ENCODE data around the gene LZTFL1.

LZTFL1 gene

GRCh38 chr3:45841420-45841756, 531 bp downstream of the LZTFL1 start:
- Histone ChIP-seq H3K27me3 (ENCODE audit: control insufficient read depth in 1 of 2, insufficient read depth in 2 of 2, low read length in 2 of 2) (no peaks in the 10 kb centered on the region), H3K9ac (ENCODE audit: low read length in 2 of 2) (peak overlapping the region; percentile 71 to 79), H3K4me1 (ENCODE audit: control insufficient read depth, insufficient read depth, low read length) (peaks cover 6% of the 10 kb centered on the region), H3K36me3 (ENCODE audit: control insufficient read depth in 2 of 2, insufficient read depth in 2 of 2, low read length in 2 of 2) (peaks cover 2 to 5% of the 10 kb centered on the region in 2 donors), H3K9me3 (ENCODE audit: control insufficient read depth in 2 of 2, low read length in 2 of 2) (no peaks in the 10 kb centered on the region), H3K27ac (ENCODE audit: low read length) (peak overlapping the region; percentile 41), H3K4me3 (ENCODE audit: low read length in 2 of 2) (peak overlapping the region; percentile 78 to 91)

- H3K27ac ChIP-seq (ENCODE audit: low read length): no peak overlapping the region
These were observed 3.5 kb downstream of the LZTFL1 start for GRCh38 chr3:45838466-45838865.

GRCh38 chr3:45832699-45833098, 9.2 kb downstream of the LZTFL1 start:
- H3K27ac ChIP-seq (ENCODE audit: low read length): no peak overlapping the region

More at GRCh38 chr3:45838466-45838865, 3.5 kb downstream of the LZTFL1 start:
- Histone ChIP-seq H3K36me3 (ENCODE audit: control insufficient read depth in 2 of 2, insufficient read depth in 2 of 2, low read length in 2 of 2) (peaks cover 13 to 15% of the 10 kb centered on the region in 2 donors), H3K9ac (ENCODE audit: low read length in 2 of 2) (no peak overlapping the region), H3K27me3 (ENCODE audit: control insufficient read depth in 1 of 2, insufficient read depth in 2 of 2, low read length in 2 of 2) (no peaks in the 10 kb centered on the region), H3K4me3 (ENCODE audit: low read length in 2 of 2) (no peak overlapping the region), H3K4me1 (ENCODE audit: control insufficient read depth, insufficient read depth, low read length) (peaks cover 6% of the 10 kb centered on the region), H3K9me3 (ENCODE audit: control insufficient read depth in 2 of 2, low read length in 2 of 2) (no peaks in the 10 kb centered on the region)

GRCh38 chr3:45830121-45830520, 11.8 kb downstream of the LZTFL1 start:
- H3K36me3 ChIP-seq (ENCODE audit: control insufficient read depth in 2 of 2, insufficient read depth in 2 of 2, low read length in 2 of 2): peaks cover 37 to 39% of the 10 kb centered on the region in 2 donors
- H3K4me1 ChIP-seq (ENCODE audit: control insufficient read depth, insufficient read depth, low read length): no peaks in the 10 kb centered on the region
- H3K27me3 ChIP-seq (ENCODE audit: control insufficient read depth in 1 of 2, insufficient read depth in 2 of 2, low read length in 2 of 2): no peaks in the 10 kb centered on the region
- H3K9ac ChIP-seq (ENCODE audit: low read length in 2 of 2): no peak overlapping the region
- H3K27ac ChIP-seq (ENCODE audit: low read length): no peak overlapping the region
- no peaks in the 10 kb centered on the region for H3K9me3 ChIP-seq (ENCODE audit: control insufficient read depth in 2 of 2, low read length in 2 of 2)
- H3K4me3 ChIP-seq (ENCODE audit: low read length in 2 of 2): no peak overlapping the region

More at GRCh38 chr3:45832699-45833098, 9.2 kb downstream of the LZTFL1 start:
- Histone ChIP-seq H3K4me1 (ENCODE audit: control insufficient read depth, insufficient read depth, low read length) (no peaks in the 10 kb centered on the region), H3K36me3 (ENCODE audit: control insufficient read depth in 2 of 2, insufficient read depth in 2 of 2, low read length in 2 of 2) (peaks cover 32 to 33% of the 10 kb centered on the region in 2 donors), H3K4me3 (ENCODE audit: low read length in 2 of 2) (no peak overlapping the region), H3K9me3 (ENCODE audit: control insufficient read depth in 2 of 2, low read length in 2 of 2) (no peaks in the 10 kb centered on the region), H3K27me3 (ENCODE audit: control insufficient read depth in 1 of 2, insufficient read depth in 2 of 2, low read length in 2 of 2) (no peaks in the 10 kb centered on the region), H3K9ac (ENCODE audit: low read length in 2 of 2) (no peak overlapping the region)

- Histone ChIP-seq H3K4me3 (ENCODE audit: low read length in 2 of 2) (no peak overlapping the region), H3K9me3 (ENCODE audit: control insufficient read depth in 2 of 2, low read length in 2 of 2) (no peaks in the 10 kb centered on the region), H3K36me3 (ENCODE audit: control insufficient read depth in 2 of 2, insufficient read depth in 2 of 2, low read length in 2 of 2) (peaks cover 36 to 37% of the 10 kb centered on the region in 2 donors), H3K27me3 (ENCODE audit: control insufficient read depth in 1 of 2, insufficient read depth in 2 of 2, low read length in 2 of 2) (no peaks in the 10 kb centered on the region), H3K27ac (ENCODE audit: low read length) (no peak overlapping the region), H3K9ac (ENCODE audit: low read length in 2 of 2) (no peak overlapping the region), H3K4me1 (ENCODE audit: control insufficient read depth, insufficient read depth, low read length) (no peaks in the 10 kb centered on the region)
These were observed 15.0 kb downstream of the LZTFL1 start for GRCh38 chr3:45826908-45827307.

GRCh38 chr3:45826321-45826720, 15.6 kb downstream of the LZTFL1 start:
- H3K27ac ChIP-seq (ENCODE audit: low read length): no peak overlapping the region
- H3K36me3 ChIP-seq (ENCODE audit: control insufficient read depth in 2 of 2, insufficient read depth in 2 of 2, low read length in 2 of 2): peaks cover 33 to 38% of the 10 kb centered on the region in 2 donors
- no peaks in the 10 kb centered on the region for H3K9me3 ChIP-seq (ENCODE audit: control insufficient read depth in 2 of 2, low read length in 2 of 2)
- no peak overlapping the region for H3K9ac ChIP-seq (ENCODE audit: low read length in 2 of 2)
- H3K27me3 ChIP-seq (ENCODE audit: control insufficient read depth in 1 of 2, insufficient read depth in 2 of 2, low read length in 2 of 2): no peaks in the 10 kb centered on the region
- no peak overlapping the region for H3K4me3 ChIP-seq (ENCODE audit: low read length in 2 of 2)
- no peaks in the 10 kb centered on the region for H3K4me1 ChIP-seq (ENCODE audit: control insufficient read depth, insufficient read depth, low read length)

GRCh38 chr3:45821127-45821526, 20.8 kb downstream of the LZTFL1 start:
- H3K9ac ChIP-seq (ENCODE audit: low read length in 2 of 2): no peak overlapping the region
- H3K27ac ChIP-seq (ENCODE audit: low read length): no peak overlapping the region
- peaks cover 14 to 17% of the 10 kb centered on the region in 2 donors for H3K36me3 ChIP-seq (ENCODE audit: control insufficient read depth in 2 of 2, insufficient read depth in 2 of 2, low read length in 2 of 2)
- H3K4me1 ChIP-seq (ENCODE audit: control insufficient read depth, insufficient read depth, low read length): peaks cover 21% of the 10 kb centered on the region
- no peaks in the 10 kb centered on the region for H3K27me3 ChIP-seq (ENCODE audit: control insufficient read depth in 1 of 2, insufficient read depth in 2 of 2, low read length in 2 of 2)
- peaks cover 0 to 4% of the 10 kb centered on the region in 2 donors for H3K9me3 ChIP-seq (ENCODE audit: control insufficient read depth in 2 of 2, low read length in 2 of 2)
- H3K4me3 ChIP-seq (ENCODE audit: low read length in 2 of 2): no peak overlapping the region

- H3K9me3 ChIP-seq (ENCODE audit: control insufficient read depth in 2 of 2, low read length in 2 of 2): peaks cover 0 to 4% of the 10 kb centered on the region in 2 donors
- peaks cover 13 to 14% of the 10 kb centered on the region in 2 donors for H3K36me3 ChIP-seq (ENCODE audit: control insufficient read depth in 2 of 2, insufficient read depth in 2 of 2, low read length in 2 of 2)
- H3K9ac ChIP-seq (ENCODE audit: low read length in 2 of 2): no peak overlapping the region
- no peaks in the 10 kb centered on the region for H3K27me3 ChIP-seq (ENCODE audit: control insufficient read depth in 1 of 2, insufficient read depth in 2 of 2, low read length in 2 of 2)
- H3K4me3 ChIP-seq (ENCODE audit: low read length in 2 of 2): no peak overlapping the region
- H3K27ac ChIP-seq (ENCODE audit: low read length): no peak overlapping the region
- peaks cover 21% of the 10 kb centered on the region for H3K4me1 ChIP-seq (ENCODE audit: control insufficient read depth, insufficient read depth, low read length)
These were observed 22.4 kb downstream of the LZTFL1 start for GRCh38 chr3:45819543-45819942.

- Histone ChIP-seq H3K27me3 (ENCODE audit: control insufficient read depth in 1 of 2, insufficient read depth in 2 of 2, low read length in 2 of 2) (no peaks in the 10 kb centered on the region), H3K9me3 (ENCODE audit: control insufficient read depth in 2 of 2, low read length in 2 of 2) (peaks cover 0 to 4% of the 10 kb centered on the region in 2 donors), H3K9ac (ENCODE audit: low read length in 2 of 2) (no peak overlapping the region), H3K4me1 (ENCODE audit: control insufficient read depth, insufficient read depth, low read length) (peaks cover 21% of the 10 kb centered on the region), H3K27ac (ENCODE audit: low read length) (no peak overlapping the region), H3K36me3 (ENCODE audit: control insufficient read depth in 2 of 2, insufficient read depth in 2 of 2, low read length in 2 of 2) (peaks cover 9 to 11% of the 10 kb centered on the region in 2 donors), H3K4me3 (ENCODE audit: low read length in 2 of 2) (no peak overlapping the region)
These were observed 23.9 kb downstream of the LZTFL1 start for GRCh38 chr3:45817831-45818522.

- no peaks in the 10 kb centered on the region for H3K27me3 ChIP-seq (ENCODE audit: control insufficient read depth in 1 of 2, insufficient read depth in 2 of 2, low read length in 2 of 2)
- H3K4me3 ChIP-seq (ENCODE audit: low read length in 2 of 2): peak overlapping the region in 1 of 2 donors; percentile 8
- H3K4me1 ChIP-seq (ENCODE audit: control insufficient read depth, insufficient read depth, low read length): peaks cover 21% of the 10 kb centered on the region
- H3K36me3 ChIP-seq (ENCODE audit: control insufficient read depth in 2 of 2, insufficient read depth in 2 of 2, low read length in 2 of 2): peaks cover 3 to 5% of the 10 kb centered on the region in 2 donors
- H3K27ac ChIP-seq (ENCODE audit: low read length): peak overlapping the region; percentile 31
- H3K9ac ChIP-seq (ENCODE audit: low read length in 2 of 2): no peak overlapping the region
- H3K9me3 ChIP-seq (ENCODE audit: control insufficient read depth in 2 of 2, low read length in 2 of 2): peaks cover 0 to 4% of the 10 kb centered on the region in 2 donors
These were observed 25.4 kb downstream of the LZTFL1 start for GRCh38 chr3:45816544-45816943.

GRCh38 chr3:45814322-45814721, 27.6 kb downstream of the LZTFL1 start:
- no peak overlapping the region for H3K4me3 ChIP-seq (ENCODE audit: low read length in 2 of 2)
- no peak overlapping the region for H3K9ac ChIP-seq (ENCODE audit: low read length in 2 of 2)
- H3K27me3 ChIP-seq (ENCODE audit: control insufficient read depth in 1 of 2, insufficient read depth in 2 of 2, low read length in 2 of 2): no peaks in the 10 kb centered on the region
- no peak overlapping the region for H3K27ac ChIP-seq (ENCODE audit: low read length)
- peaks cover 21% of the 10 kb centered on the region for H3K4me1 ChIP-seq (ENCODE audit: control insufficient read depth, insufficient read depth, low read length)
- H3K9me3 ChIP-seq (ENCODE audit: control insufficient read depth in 2 of 2, low read length in 2 of 2): peaks cover 0 to 4% of the 10 kb centered on the region in 2 donors
- no peaks in the 10 kb centered on the region for H3K36me3 ChIP-seq (ENCODE audit: control insufficient read depth in 2 of 2, insufficient read depth in 2 of 2, low read length in 2 of 2)

Measured in stomach smooth muscle (tissue), 2 donors.